EH (cell line): ENCODE measurements around the gene LHX5.
"Not testable (repeated sequence)": the region's sequence is repeated elsewhere in the genome, so short reads cannot be mapped to it uniquely, and the experiment has no call there.

ENCODE experiments used
- DNase-seq: peaks from one replicate; pipeline ENCODE4 v3.0.0-alpha.2; 2015; ENCODE audit warnings: low read depth

Gene LHX5

GRCh38 chr12:113471619-113472171, at the start of gene LHX5:
TSS of gene LHX5 (minus strand) at chr12:113471871. CDS start at chr12:113471498, 373 bp downstream.
- DNase-seq, result peak; percentile 28

- no peak for DNase-seq
Measured at GRCh38 chr12:113519464-113520307, 48.0 kb upstream of the LHX5 start.

- no peak for DNase-seq
Measured at GRCh38 chr12:113515082-113515856, 43.6 kb upstream of the LHX5 start.

GRCh38 chr12:113514602-113515001, 42.9 kb upstream of the LHX5 start:
- no peak for DNase-seq

GRCh38 chr12:113512568-113512967, 40.9 kb upstream of the LHX5 start:
- DNase-seq, result no peak

GRCh38 chr12:113506867-113507266, 35.2 kb upstream of the LHX5 start:
- no peak for DNase-seq

GRCh38 chr12:113505941-113506340, 34.3 kb upstream of the LHX5 start:
- DNase-seq, result no peak

GRCh38 chr12:113504917-113505316, 33.2 kb upstream of the LHX5 start:
- no peak for DNase-seq

GRCh38 chr12:113500782-113501311, 29.2 kb upstream of the LHX5 start:
- no peak for DNase-seq

GRCh38 chr12:113500306-113500675, 28.6 kb upstream of the LHX5 start:
- DNase-seq, result no peak

- DNase-seq, result no peak
Measured at GRCh38 chr12:113498490-113498889, 26.8 kb upstream of the LHX5 start.

- no peak for DNase-seq
Measured at GRCh38 chr12:113497693-113498092, 26.0 kb upstream of the LHX5 start.

- DNase-seq, result not testable (repeated sequence)
Measured at GRCh38 chr12:113495941-113496340, 24.3 kb upstream of the LHX5 start.

GRCh38 chr12:113488322-113488721, 16.7 kb upstream of the LHX5 start:
- DNase-seq, result no peak

- no peak for DNase-seq
Measured at GRCh38 chr12:113486722-113487121, 15.1 kb upstream of the LHX5 start.

GRCh38 chr12:113485330-113485729, 13.7 kb upstream of the LHX5 start:
- DNase-seq, result no peak

GRCh38 chr12:113482334-113482733, 10.7 kb upstream of the LHX5 start:
- no peak for DNase-seq

GRCh38 chr12:113480336-113480971, 8.8 kb upstream of the LHX5 start:
- no peak for DNase-seq

GRCh38 chr12:113479590-113480335, 8.1 kb upstream of the LHX5 start:
- peak; percentile 46 for DNase-seq

- no peak for DNase-seq
Measured at GRCh38 chr12:113479216-113479589, 7.5 kb upstream of the LHX5 start.

GRCh38 chr12:113478351-113479011, 6.8 kb upstream of the LHX5 start:
- no peak for DNase-seq
